Stimulated activated CD4-positive, alpha-beta T cell treated with anti-CD3 and anti-CD28 coated beads, Interleukin-4, amount 100 ng/mL, for 24 hours (primary cell): ENCODE measurements around the gene SYTL3.

Experiments
- DNase-seq: peaks from one replicate; pipeline ENCODE4 v3.0.0-alpha.2; 2020

The SYTL3 gene

GRCh38 chr6:158737082-158737709 lies 87.3 kb downstream of the SYTL3 start:
- no peak for DNase-seq

- DNase-seq: no peak
Measured at GRCh38 chr6:158737710-158738615, 88.1 kb downstream of the SYTL3 start.

GRCh38 chr6:158739673-158740072 lies 89.8 kb downstream of the SYTL3 start:
- DNase-seq: no peak

GRCh38 chr6:158743033-158743651 lies 93.3 kb downstream of the SYTL3 start:
- no peak for DNase-seq

DNA sequence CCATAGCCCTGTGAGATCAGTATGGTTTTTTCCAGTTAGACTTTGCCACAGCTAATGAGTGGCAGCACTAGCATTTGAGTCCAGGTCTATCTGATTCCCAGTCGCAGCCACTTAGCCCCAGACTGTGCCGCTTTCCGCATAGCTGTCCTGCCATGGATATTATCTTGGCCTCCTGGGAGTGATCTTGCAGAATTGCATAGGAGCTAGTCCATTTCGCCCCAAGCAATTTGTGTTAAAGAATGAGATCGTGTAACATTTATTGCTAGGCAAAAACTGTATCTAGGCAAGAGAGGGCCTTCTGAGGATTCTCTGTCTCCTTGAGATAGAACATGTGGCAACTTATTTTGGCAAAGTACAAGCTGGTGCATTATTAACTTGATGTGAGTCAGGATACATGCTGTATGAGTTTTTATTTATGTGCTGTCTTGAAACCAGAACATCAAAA lies 95.2 kb downstream of the SYTL3 start:
- DNase-seq: no peak

DNA sequence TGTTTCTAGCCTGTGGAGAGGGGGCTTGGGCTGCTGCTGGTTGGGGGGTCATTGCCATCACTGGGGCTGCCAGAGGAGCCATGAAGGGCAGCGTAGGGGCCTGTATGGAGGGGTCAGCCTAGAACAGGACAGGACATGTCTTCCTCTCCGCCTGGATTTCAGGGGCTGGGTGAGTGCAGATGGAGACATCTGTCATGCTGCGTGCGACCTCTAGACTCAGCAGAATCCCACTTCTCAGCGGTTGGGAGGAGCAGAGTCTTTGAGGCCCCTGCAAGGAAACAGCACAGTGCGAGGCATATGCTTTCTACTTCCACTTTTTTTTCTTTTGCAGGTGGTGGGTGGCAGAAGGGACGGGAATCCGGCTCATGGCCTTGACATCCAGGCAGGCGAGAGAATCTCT lies 101.4 kb downstream of the SYTL3 start:
- DNase-seq: no peak

DNA sequence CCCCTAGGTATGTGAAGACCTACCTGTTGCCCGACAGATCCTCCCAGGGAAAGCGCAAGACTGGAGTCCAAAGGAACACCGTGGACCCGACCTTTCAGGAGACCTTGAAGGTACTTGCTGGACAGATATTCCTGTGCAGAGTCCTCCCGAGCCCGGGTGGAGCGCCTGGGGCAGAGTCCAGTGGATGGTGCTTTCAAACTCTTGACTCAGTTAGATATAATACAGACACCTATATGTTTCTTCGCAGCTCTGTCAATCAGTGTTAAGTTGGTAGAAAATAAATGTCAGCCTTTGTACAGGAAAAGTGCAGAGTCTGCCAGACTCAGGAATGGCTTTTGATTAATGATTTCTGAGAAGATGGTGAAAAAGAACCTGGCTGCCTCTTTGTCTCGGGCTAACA lies 102.1 kb downstream of the SYTL3 start:
- no peak for DNase-seq

DNA sequence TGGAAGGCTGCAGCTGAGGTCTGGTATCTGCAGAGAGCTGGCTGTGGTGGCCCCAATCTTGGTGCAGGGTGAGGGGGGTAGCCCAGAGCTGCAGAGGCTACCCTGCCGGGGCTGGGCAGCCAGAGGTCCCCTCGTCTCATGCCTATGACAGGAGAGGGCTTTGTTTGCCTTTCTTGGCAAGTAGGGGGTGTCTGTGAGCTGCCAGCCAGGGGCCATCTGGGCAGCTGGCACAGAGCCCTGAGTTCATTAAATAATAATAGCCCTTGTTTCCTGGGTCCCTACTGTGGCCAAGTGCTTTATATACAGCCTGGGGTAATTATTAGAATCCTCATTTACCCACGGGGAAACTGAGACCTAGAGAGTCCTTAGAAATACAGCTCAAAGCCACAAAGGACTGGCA lies 102.8 kb downstream of the SYTL3 start:
- DNase-seq: no peak

- no peak for DNase-seq
Measured at GRCh38 chr6:158753811-158754210, 104.0 kb downstream of the SYTL3 start.

DNA sequence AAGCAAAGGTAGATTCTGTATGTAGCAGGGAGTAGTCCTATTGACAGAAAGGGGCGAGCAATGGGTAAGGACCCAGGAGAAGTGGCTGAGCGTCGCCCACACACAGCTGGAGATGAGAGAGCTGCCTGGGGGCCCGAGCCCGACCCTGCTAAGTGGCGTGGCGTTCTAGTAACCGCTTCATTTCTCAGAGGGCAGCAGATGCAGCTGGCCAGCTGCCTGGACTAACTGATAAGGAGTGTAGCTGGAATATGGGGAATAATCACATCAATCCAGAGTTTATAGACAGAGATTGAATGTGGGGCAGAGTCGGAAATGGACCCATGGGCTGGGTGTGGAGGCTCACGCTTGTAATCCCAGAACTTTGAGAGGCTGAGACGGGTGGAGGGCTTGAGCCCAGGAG lies 104.9 kb downstream of the SYTL3 start:
- DNase-seq: no peak

DNA sequence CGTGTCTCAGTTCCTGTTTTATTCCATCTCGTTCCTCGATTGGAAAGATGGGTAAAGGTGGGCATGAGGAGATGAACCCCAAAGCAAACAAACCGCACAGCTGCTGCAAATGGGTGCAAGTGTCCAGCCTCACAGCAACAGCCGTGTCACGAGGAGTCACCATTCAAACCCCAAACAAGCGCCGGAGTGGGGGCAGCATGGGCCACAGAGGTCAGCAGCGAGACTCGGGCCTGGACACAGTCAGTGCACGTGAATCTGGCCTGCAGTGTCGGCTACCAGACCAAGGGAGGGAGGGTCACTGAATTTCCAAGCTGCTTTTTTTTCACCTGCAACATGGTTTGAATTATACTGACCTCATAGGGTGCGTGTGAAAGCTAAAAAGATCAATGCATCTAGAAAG lies 105.8 kb downstream of the SYTL3 start:
- DNase-seq: no peak

DNA sequence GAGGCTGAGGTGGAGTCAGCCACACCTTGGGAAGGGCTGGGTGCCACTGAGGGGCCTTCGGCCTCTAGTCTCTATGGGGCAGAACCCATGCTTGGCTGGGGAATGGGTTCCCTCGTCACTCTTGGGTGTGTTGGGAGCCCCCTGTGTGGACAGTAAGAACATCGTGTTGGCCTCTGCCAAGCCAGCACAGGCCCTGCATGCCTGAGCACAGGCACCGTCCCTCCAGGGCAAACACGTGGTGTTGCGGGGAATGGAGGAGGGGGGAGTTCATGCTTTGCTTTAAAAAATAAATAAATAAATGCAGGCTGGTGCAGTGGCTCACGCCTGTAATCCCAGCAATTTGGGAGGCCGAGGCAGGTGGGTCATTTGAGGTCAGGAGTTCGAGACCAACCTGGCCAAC lies 106.3 kb downstream of the SYTL3 start:
- no peak for DNase-seq

DNA sequence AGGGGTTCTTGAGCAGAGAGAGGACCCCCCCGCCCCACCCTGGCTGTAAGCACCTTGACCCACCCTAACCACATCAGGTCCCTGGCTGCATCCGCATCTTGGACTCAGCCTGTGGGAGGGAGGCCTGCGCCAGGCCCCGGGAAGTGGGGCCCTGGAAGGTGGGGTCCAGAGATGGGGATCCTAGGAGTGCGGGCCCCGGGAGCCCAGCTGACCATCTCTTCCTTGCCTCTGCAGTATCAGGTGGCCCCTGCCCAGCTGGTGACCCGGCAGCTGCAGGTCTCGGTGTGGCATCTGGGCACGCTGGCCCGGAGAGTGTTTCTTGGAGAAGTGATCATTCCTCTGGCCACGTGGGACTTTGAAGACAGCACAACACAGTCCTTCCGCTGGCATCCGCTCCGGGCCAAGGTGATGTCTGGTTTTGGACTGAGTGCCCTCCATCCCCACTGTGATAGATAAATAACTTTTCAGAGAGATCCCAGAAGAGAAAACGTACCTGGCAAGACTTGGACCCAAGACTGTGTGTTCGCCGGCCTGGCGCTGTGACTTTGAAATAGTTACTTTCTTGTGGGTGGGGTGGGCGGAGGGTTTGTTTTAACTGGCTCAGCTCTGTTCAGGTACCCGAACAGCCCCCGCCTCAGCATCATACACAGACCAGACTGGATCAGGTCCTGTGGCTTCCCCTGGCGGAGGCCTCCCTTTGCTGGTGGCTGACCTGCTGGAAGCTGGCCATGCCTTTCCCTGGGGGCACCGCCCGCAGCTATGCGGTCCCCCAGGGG lies 107.3 kb downstream of the SYTL3 start:
- DNase-seq: no peak

DNA sequence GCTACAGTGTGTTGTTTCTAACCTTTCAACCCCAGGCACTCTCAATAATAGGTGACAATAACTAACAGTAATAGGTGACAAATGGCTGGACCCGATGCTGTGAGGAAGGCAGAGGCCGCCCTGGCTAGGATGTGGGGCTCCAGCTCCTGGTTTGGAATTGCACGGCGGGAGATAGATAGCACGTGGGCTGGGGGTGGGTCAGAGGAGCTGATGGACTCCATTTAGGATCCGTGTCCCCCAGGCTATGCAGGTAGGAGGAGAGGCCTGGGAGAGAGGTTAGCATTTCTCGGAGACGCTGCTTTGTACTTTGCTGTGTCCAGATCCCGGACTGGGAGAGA lies 107.9 kb downstream of the SYTL3 start:
- no peak for DNase-seq

- no peak for DNase-seq
Measured at GRCh38 chr6:158758451-158758860, 108.6 kb downstream of the SYTL3 start.

DNA sequence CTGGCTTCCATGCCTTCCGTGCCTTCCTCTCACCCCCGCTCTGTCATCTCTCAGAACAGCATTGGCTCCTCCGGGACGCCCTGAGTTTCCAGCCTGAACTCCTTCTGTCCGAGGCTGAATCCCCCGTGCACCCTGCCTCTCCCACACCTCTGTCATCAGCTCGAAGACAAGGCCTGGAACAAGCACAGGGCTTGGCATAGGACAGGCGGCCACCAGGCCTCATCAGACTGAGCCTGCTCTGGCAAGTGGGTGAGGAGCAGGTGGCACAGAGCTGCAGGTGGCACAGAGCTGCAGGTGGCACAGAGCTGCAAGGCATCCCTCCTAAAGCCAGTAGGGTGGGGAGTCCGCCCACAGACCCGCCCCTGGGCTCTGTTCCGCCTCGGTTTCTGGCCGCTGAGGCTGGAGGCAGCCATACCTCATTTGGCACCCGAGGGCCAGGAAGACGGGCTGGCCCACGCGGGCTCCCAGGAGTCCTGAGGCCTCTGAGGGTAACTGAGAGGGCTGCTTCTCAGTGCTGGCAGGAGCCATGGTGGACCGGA lies 109.2 kb downstream of the SYTL3 start:
- DNase-seq: no peak

DNA sequence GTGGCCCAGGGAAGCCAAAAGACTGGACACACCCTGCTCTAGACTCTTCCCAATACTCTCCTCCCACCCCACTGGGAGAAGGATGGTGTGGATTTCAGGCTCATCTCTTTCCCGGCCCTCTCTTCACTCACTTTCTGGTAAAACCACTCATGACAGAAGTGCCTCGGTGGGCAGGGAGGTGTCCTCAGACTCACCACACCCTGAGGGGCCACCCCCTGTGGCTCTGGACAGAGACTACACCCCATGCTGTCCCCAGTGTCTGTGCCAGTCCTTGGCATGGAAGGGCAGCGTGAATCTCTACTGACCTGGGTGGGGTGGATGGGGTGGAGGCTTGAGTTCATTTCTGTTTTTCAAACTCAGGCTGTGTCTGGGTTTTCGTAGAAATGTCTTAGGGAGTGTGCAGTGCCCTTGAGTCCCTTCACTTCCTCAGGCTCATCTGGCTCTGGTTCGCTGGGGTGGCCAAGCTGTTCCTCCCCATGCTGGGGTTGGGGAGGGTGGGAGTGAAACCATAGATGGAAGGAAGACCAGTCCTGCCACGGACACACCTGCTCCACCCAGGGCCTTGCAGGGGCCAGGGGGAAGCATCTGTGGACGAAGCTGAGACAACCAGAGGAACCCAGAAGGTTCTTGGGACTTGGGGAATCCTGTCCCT lies 110.2 kb downstream of the SYTL3 start:
- no peak for DNase-seq

DNA sequence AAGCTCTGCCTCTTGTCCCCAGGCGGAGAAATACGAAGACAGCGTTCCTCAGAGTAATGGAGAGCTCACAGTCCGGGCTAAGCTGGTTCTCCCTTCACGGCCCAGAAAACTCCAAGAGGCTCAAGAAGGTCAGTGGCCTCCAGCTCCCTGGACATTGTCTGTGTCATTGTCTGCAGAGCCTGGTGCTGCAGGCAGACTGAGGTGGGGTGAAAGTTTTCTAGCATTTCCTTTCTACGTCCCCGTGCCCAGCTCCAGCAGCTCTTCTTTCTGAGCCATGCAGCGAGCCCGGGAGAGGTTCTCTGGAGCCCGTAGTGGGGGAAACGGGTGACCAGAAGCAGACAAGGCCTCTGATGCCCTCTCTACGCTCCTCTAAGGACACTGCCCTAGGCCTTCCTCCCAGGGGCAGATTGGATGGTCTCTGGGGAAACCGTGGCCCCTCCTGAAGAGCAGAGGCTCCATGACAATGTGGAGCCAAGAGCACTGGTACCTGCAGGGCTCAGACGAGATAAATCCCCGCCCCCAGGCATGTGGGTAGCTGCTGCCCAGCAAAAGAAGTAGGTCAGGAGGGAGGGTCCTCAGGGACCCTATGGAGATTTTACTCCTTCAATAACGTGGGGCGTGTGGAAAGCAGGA lies 110.9 kb downstream of the SYTL3 start:
- no peak for DNase-seq

DNA sequence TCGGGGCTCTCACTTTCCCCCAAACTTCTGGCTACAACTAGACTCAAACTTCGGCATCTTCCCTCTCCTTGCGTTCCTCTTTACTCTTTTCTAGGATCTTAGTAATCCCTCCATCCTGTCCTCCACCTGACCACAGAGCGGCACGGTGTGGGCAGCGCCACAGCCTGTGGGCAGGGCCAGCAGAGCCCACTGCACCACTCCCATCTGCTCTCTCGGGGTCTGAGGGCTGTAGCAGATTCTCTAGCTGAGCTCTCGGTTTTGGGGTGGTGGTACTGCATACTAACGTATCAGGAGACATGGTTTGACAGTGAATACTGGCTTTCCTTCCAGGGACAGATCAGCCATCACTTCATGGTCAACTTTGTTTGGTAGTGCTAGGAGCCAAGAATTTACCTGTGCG lies 111.9 kb downstream of the SYTL3 start:
- DNase-seq: no peak

DNA sequence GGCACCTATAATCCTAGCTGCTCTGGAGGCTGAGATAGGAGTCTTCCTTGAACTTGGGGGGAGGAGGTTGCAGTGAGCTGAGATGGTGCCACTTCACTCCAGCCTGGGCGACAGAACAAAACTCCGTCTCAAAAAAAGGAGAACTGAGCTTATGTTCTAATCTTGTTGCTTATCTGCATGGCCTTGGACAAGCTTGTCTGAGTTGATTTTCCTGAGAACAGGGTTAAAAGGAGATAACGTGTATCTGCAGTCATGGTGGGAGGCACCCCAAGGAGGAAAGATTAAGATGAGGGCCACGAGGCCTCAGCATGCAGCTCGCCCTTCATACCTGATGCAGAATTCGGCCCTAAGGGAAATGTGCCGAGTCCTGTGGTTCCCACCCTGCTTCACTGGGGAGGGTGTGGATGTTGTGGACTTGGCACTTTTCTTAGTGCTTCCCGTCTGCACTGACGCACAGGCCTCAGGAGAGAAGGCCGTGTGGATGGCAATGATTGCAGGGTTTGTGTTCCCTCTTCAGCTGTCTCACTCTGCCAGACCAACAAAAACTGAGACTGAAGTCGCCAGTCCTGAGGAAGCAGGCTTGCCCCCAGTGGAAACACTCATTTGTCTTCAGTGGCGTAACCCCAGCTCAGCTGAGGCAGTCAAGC lies 113.1 kb downstream of the SYTL3 start:
- DNase-seq: no peak

DNA sequence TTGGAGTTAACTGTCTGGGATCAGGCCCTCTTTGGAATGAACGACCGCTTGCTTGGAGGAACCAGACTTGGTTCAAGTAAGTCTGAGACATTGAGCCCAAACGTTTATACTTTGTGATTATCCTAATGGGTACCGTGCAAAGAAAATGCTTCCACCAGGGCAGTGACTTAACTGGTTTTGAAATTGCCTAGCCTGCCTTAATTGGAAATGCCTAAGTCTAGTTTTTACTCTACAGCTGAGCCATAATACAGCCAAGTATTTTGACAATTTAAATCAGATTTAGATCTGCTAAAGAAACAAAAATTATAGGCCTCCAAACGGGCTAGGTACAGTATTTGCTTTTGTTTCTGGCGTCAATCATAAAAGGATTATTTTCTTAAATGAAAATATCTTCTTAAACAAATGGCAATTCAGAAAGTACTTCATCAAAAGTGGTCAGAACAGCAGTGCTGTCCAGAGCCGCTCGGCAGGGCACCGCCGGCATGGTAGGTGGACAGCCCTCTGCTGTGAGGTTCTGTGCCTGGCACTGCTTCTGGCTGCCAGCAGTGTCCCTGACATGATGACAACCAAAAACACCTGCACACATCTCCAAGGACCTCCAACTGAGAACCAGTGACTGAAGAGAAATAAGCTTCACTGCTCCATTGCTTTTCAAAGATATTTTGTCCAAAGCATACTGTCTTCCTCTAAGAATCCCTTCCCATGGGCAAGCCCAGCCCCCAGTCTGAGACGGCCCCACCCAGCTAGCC lies 113.8 kb downstream of the SYTL3 start:
- DNase-seq: no peak
